A549 (cell line): ENCODE data around the gene APOOL.

Experiments
- JUN ChIP-seq, 2 experiments: fragments of >200 bp; sonication (Bioruptor Twin); formaldehyde crosslinking; IDR thresholded peaks; 2 replicates in 1 of 2; 3 replicates in 1 of 2; pipeline ENCODE4 v1.6.1; 2016 to 2017
- JUNB ChIP-seq: fragments of >200 bp; sonication (Bioruptor Twin); formaldehyde crosslinking; IDR thresholded peaks from 2 replicates; pipeline ENCODE4 v1.6.1; 2016
- MYC ChIP-seq: IDR thresholded peaks from 2 replicates; pipeline ENCODE4 v1.6.1; 2012; ENCODE audit warnings: mild to moderate bottlenecking, inconsistent platforms, low read length, improper control_type of control experiment, borderline replicate concordance
- POLR2A ChIP-seq: IDR thresholded peaks from 2 replicates; pipeline ENCODE4 v1.6.1; 2012; ENCODE audit warnings: mild to moderate bottlenecking, low read length
- POLR2AphosphoS2 ChIP-seq: conservative IDR thresholded peaks from 2 replicates; pipeline ENCODE4 v1.6.1; 2012; ENCODE audit warnings: low read length, improper control_type of control experiment, inconsistent platforms
- RAD21 ChIP-seq, 2 experiments: fragments of >200 bp in 1 of 2; sonication (Bioruptor Twin) in 1 of 2; formaldehyde crosslinking in 1 of 2; IDR thresholded peaks in 1 of 2; conservative IDR thresholded peaks in 1 of 2; 2 replicates in 1 of 2; 3 replicates in 1 of 2; pipeline ENCODE4 v1.6.1; 2012 to 2018; ENCODE audit warnings: inconsistent platforms in 1 of 2
- SMC3 ChIP-seq: fragments of >200 bp; sonication (Bioruptor Twin); formaldehyde crosslinking; IDR thresholded peaks from 3 replicates; pipeline ENCODE4 v1.6.1; 2018; ENCODE audit warnings: inconsistent platforms
- SREBF2 ChIP-seq: fragments of 450-650 bp; IDR thresholded peaks from 2 replicates; pipeline ENCODE4 v1.6.1; 2014; ENCODE audit warnings: mild to moderate bottlenecking, moderate library complexity
- TF ChIP-seq, protein P1 (sequence below): fragments of 200-600 bp; sonication (generic); IDR thresholded peaks from 2 replicates; pipeline ENCODE4 v1.6.1; 2016; ENCODE audit warnings: antibody characterized with exemption, mild to moderate bottlenecking, moderate library complexity
- TF ChIP-seq, protein P2 (sequence below): fragments of >200 bp; sonication (Bioruptor Twin); formaldehyde crosslinking; IDR thresholded peaks from 3 replicates; pipeline ENCODE4 v1.5.1; 2016

DNA sequence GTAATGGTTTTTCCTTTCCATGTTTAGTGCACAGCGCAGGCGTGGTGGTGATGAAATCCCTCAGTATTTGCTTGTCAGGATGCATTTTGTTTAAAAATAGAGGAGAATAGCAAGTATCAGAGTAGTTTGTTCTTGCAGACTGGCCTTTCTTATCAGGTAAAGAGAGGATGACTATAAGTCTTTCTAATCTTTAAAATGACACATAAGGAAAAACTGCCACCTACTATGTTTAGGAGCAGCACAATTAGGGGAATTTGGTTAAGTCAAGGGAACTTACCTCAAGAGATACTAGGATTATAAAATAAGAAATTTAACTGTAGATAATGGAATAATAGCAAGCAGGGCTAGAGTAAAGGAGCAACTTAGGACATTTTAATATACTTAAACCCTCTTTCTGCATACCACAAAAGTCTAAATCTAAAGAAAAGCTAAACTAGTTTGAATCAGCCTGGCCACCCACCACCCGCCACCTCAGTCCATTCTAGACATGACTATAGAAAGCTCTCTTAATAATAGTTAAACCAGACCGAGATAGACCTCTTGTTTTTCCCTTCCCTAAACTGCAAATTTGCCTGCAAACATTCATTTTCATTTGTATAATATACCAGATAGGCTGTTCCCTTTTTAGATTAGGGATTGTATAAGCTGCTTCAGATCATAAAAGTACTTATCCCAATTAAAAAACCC lies 62.0 kb downstream of the APOOL start:
- TF ChIP-seq POLR2AphosphoS2 (no peak), POLR2A (no peak), JUNB (no peak), JUN (IDR thresholded peaks at IDR 0.05) (no peak), RAD21 (conservative IDR thresholded peaks at IDR 0.05 in 1 of 2, IDR thresholded peaks at IDR 0.05 in 1 of 2) (no peak), SMC3 (no peak), SREBF2 (no peak), MYC (no peak)
- TF ChIP-seq, protein P1, sequence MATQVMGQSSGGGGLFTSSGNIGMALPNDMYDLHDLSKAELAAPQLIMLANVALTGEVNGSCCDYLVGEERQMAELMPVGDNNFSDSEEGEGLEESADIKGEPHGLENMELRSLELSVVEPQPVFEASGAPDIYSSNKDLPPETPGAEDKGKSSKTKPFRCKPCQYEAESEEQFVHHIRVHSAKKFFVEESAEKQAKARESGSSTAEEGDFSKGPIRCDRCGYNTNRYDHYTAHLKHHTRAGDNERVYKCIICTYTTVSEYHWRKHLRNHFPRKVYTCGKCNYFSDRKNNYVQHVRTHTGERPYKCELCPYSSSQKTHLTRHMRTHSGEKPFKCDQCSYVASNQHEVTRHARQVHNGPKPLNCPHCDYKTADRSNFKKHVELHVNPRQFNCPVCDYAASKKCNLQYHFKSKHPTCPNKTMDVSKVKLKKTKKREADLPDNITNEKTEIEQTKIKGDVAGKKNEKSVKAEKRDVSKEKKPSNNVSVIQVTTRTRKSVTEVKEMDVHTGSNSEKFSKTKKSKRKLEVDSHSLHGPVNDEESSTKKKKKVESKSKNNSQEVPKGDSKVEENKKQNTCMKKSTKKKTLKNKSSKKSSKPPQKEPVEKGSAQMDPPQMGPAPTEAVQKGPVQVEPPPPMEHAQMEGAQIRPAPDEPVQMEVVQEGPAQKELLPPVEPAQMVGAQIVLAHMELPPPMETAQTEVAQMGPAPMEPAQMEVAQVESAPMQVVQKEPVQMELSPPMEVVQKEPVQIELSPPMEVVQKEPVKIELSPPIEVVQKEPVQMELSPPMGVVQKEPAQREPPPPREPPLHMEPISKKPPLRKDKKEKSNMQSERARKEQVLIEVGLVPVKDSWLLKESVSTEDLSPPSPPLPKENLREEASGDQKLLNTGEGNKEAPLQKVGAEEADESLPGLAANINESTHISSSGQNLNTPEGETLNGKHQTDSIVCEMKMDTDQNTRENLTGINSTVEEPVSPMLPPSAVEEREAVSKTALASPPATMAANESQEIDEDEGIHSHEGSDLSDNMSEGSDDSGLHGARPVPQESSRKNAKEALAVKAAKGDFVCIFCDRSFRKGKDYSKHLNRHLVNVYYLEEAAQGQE, result no peak
- TF ChIP-seq, protein P2, sequence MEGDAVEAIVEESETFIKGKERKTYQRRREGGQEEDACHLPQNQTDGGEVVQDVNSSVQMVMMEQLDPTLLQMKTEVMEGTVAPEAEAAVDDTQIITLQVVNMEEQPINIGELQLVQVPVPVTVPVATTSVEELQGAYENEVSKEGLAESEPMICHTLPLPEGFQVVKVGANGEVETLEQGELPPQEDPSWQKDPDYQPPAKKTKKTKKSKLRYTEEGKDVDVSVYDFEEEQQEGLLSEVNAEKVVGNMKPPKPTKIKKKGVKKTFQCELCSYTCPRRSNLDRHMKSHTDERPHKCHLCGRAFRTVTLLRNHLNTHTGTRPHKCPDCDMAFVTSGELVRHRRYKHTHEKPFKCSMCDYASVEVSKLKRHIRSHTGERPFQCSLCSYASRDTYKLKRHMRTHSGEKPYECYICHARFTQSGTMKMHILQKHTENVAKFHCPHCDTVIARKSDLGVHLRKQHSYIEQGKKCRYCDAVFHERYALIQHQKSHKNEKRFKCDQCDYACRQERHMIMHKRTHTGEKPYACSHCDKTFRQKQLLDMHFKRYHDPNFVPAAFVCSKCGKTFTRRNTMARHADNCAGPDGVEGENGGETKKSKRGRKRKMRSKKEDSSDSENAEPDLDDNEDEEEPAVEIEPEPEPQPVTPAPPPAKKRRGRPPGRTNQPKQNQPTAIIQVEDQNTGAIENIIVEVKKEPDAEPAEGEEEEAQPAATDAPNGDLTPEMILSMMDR, result no peak
